NCI-H146 (cell line): ENCODE results near the gene METTL1.

ENCODE experiments used
- DNase-seq: peaks from one replicate; lab custom pipeline; 2025; lab: John Stamatoyannopoulos, UW

METTL1 gene

GRCh38 chr12:57737467-57738460, 34.1 kb downstream of the METTL1 start:
- peak; percentile 31 for DNase-seq

- peak; percentile 21 for DNase-seq
Observed at GRCh38 chr12:57736741-57737466, 35.0 kb downstream of the METTL1 start.

DNA sequence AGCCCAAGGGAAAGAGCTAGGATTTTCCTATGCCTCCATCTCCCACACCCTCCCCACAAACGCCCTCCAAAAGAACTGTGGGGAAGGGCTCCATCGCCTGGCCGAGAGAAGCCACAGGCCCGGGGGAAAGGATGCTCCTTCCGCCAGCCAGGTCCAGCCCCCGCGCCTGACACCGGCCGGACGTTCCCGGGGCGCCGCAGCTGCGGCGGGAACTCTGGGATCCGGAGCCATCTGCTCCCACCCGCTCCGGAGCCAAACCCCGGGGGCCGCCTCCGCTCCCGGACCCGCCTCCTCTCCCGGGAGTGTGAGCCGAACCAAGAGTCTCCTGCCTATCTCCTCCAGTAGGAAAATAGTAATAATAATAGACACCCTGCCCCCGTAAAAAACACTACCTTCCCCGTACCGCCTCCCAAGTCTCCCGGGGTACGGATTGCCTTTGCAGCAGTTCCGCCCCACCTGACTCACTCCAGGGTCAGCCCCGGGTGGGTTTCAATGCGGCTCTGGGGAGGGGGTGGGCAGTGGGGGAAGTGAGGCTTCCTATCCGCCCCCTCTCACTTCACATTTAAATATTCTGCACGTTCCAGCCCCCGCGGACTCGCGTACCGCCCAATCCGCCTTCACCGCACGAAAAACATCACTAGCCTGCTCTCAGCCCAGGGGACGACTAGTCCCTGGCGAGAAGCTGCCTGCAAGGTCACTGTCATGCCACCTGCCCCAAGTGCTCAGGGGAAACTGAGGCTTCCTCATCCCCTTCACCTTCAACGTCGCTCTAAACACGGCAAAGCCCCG, 35.8 kb downstream of the METTL1 start:
- peak; percentile 74 for DNase-seq

DNA sequence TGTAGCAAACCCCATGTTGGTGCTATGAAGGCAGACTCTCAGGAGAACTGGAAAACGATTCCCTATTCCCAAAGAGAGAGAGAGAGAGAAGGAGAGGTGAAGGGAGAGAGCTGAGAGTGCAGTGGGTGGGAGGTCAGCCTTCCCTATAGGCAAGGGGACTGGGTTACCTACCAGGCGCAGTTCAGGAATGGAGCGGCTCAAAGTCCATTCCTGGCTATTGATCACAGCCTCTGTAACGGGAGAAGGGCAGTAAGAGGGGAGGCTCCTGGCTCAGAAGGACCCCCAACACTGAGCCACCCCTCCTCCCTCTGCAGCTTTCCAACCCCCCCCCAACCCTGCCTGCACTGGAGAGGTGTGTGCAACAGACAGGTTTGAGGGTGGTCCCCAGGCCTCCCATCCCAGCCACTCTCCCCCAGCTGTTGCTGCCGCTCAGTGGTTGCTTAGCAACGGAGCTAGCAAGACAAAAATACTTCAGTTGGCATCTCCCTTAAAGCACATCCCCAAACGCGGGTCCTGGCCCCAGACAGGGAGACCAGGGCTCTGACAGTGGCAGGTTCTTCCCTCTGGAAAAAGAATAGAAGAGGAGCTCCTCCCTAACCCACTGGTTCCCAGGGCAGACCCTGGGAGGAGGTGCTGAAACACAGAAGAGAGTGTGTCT, 36.6 kb downstream of the METTL1 start:
- no peak for DNase-seq

- DNase-seq: no peak
Observed at GRCh38 chr12:57734591-57734990, 37.3 kb downstream of the METTL1 start.

DNA sequence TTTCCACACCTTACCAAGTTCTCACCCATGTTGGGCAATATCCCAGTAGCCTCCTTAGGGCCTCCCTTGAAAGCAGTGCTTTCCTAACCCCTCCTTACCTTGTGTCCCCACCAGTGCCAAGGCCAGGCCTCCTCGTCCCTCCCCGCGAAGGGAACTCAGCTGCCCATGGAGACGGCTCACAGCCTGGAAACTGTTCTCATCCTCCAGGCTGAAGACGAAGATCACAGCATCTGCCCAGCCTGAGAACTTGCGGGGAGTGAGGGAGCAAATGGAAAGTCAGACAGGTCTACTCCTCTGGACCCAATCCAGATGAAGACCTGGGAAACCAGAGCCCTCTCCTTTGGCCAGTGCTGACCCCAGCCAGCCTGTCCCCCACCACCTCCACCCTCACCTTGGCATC, 38.0 kb downstream of the METTL1 start:
- DNase-seq: no peak

GRCh38 chr12:57732726-57733593, 38.9 kb downstream of the METTL1 start:
- DNase-seq: no peak

- no peak for DNase-seq
Observed at GRCh38 chr12:57732270-57732669, 39.6 kb downstream of the METTL1 start.

DNA sequence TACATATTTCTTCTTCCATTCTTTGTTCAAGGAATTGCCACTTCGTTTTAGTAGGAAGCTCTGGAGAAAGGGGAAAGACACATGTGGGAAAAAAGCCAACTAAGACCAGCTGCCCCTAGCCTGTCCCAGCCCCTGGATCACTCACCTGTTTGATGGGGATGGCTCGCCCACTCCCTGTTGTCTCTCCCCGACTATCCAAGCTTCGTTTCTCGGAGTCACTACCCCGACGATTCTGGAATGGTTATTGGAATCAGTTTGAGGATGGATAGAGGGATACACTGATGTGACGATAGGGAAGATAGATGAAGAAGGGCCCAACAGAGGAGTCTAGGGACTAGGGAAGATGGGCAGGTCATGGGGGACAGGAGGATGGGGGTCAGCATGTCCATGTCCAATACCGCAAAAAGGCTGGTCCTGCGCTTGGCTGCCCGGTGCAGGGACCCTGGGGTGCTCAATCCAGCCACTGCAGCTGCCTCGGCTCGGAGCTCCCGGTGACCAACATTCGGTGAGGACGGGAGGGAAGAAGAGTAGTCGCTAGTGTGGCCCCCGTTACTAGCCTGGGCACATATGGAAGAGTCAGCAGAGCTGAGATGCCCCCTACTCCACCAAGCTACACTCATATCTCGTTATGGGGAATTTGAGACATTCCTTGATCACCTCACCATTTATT, 40.4 kb downstream of the METTL1 start:
- no peak for DNase-seq

- DNase-seq: no peak
Observed at GRCh38 chr12:57730336-57731067, 41.4 kb downstream of the METTL1 start.

GRCh38 chr12:57729321-57729844, 42.5 kb downstream of the METTL1 start:
- no peak for DNase-seq

DNA sequence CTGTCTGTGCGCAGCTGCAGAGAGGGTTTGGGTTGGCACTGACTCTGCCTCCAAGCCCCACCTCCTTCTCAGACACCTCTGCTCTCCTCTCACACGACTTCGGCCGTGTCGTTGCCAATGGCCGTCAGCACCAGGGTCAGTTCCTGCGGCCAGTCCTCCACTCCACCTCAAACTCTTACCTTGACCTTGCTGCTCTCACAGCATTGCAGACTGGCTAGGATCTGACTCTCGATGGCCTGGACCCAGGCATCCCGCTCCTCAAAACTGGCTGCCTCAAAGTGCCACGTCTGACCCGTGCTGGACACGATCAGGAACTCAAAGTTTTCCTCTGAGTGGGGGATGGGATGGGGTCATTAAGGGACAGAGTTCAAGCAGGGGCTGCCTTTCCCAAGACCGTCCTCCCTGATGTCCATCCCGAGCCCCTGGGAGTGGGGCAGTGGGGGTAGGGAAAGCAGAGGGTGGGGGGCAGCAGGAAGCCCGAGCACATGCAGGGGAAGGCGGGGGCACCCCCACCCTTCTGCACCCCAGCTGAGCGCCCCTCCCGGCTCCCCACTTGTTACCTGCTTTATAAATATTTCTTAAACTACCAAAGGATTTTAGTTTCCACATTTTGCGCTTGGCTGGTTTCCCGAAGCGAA, 44.0 kb downstream of the METTL1 start:
- DNase-seq: no peak

DNA sequence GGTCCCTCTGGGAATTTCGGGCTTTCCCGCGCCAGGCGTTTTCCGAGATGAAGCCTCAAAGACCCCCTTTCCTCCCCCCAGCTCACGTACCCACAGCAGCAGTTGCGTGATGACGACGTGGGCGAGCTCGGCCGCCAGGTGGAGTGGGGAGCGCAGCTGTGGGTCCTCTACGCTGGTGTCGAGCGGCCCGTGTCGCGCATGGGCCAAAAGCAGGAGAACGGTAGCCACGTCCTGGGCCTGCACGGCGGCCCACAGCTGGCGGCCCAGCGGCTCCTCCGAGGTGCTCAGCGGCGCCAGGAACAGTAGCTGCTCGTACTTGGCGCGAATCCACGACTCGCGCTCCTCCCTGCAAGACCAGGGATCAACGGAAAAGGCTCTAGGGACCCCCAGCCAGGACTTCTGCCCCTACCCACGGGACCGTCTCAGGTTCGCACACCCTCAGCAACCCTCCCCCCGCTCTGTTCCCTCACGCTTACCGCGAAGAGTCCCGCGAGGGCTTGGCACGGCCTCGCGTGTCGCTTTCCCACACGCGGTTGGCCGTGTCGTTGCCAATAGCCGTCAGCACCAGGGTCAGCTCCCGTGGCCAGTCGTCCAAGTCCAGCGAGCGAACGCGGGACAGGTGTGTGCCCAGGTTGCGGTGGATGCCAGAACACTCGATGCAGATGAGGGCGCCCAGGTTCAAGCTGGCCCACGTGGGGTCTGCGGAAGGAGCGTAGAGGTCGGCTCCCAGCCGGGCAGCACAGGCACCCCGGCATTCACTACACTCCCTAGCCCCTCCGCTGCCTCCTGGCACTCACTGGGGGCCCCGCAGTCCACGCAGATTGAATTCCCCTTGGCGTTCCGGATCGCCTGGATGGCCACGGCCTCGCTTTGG, 44.8 kb downstream of the METTL1 start:
- DNase-seq: no peak

- peak; percentile 91 for DNase-seq
Observed at GRCh38 chr12:57726151-57726883, 45.6 kb downstream of the METTL1 start.

DNA sequence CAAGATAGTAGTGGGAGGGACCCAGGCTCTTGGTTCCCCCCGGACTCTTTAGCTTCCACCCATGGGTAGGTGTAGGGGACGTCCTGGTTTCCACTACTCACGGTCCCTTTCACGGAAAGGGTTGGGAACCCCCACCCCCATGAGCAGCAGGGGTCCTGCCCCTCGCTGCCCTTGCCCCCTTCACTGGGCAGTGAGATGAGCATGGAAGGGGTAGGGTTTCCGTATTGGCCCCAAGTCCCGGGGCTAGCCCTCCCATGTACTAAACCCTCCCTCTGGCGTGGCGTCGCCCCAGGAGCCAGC, 46.1 kb downstream of the METTL1 start:
- no peak for DNase-seq

DNA sequence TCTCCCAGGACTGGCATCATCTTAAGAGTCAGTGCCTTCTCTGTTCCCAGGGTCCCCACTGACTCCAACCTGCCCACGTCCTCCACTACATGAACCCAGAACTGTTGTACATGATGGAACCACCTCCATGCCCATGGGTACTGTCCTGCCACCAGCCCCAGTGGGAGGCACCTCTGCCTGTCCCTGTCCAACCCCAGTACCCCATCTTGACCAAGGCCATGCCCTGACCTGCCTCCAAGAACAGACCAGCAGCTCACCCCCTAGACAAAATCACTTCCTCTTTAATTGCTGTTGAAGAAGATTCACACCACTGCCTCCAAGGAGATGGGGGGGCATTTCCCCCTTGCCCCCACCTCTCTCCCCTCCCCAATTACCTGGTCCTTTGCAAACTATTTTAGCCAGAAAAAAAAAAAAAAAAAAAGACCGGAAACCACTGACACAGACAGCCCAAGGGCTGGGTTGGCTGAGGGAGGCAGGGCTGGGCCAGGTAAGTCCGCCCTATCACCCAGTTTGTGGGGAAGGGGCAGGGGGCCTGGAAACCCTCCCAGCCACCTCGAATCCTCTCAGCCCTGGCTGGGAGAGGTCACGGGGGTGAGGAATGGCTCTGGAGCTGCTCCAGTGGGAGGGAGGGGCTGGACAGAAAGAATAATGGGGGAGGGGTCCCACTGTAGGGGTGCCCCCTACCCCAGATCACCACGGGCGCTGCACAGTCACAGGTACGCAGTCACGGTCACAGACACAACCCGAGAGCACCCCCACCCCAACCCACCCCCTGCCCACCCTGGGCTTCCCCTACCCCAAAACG, 46.8 kb downstream of the METTL1 start:
- DNase-seq: no peak
